Measurements from ENCODE around the gene AFF2.

The AFF2 gene

DNA sequence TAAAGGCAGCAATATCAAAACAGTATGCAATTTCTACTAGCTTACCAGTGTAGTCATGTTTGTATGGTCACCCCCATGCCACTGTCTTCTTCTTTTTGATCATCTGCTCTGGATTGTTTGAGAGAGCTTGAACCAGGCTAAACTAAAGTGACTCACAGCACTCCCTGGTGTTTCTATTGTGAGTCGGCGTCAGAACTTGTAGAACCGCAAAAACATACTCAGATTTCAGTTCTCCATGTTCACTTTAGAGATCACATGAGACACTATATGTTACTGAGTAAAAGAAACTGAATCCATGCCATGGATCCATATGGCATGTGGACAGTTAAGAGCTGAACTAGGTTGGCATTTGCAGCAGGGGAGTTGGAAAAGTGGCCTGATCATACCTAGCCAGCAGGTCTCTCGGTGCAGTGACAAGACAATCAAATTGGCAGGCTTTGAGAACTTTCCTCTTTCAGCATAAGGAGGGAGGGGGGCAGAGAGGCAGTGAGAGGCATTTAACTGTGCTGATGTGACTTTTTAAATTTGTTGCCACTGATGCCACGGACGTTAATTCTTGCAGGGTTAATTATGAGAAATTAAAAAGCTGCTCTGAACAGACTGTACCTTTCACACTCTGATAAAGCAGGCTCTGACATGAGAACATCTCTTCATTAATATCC, 88.4 kb downstream of the AFF2 start:
- no peak overlapping the region for H3K4me3 ChIP-seq (ENCODE audit: low read length)
- no peak overlapping the region for H3K27ac ChIP-seq (ENCODE audit: low read depth, low read length)
- no peaks in the 10 kb centered on the region; the same call in 1 of the 2 replicates for H3K9me3 ChIP-seq (ENCODE audit: insufficient read depth, low read depth, low read length)
- H3K27me3 ChIP-seq (ENCODE audit: insufficient read depth, low read length): no peaks in the 10 kb centered on the region
- H3K9ac ChIP-seq (ENCODE audit: low read depth, low read length): no peak overlapping the region
- H3K4me1 ChIP-seq (ENCODE audit: insufficient read depth, low read length): peaks cover 11% of the 10 kb centered on the region; the same call in 1 of the 2 replicates
- no peaks in the 10 kb centered on the region for H3K36me3 ChIP-seq (ENCODE audit: insufficient read depth, low read length)
- 64% methylated on average over 3 of the region's 6 CpGs for WGBS

DNA sequence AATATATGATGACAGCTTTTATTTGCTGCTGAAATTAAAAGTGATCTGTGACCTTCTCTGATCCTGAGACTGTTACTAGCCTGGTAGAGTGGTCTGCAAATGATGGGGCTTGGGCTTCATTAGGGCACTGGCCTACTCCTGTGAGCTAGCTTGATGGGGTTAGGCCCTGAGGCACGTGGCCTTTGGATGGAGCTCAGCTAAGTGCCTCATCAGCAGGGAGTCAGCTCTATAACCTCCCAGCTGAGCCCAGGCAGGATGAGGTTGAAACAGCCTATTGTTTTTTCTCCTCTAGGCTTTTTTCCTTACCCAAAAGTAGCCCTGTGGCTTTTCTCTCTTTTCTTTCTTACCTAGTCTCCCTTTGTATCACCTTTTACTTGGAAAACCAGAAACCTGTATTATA, 92.2 kb downstream of the AFF2 start:
- H3K27ac ChIP-seq (ENCODE audit: low read depth, low read length): no peak overlapping the region
- H3K36me3 ChIP-seq (ENCODE audit: insufficient read depth, low read length): no peaks in the 10 kb centered on the region
- H3K9me3 ChIP-seq (ENCODE audit: insufficient read depth, low read depth, low read length): no peaks in the 10 kb centered on the region; the same call in 1 of the 2 replicates
- no peak overlapping the region for H3K4me3 ChIP-seq (ENCODE audit: low read length)
- peaks cover 11% of the 10 kb centered on the region; the same call in 1 of the 2 replicates for H3K4me1 ChIP-seq (ENCODE audit: insufficient read depth, low read length)
- H3K27me3 ChIP-seq (ENCODE audit: insufficient read depth, low read length): no peaks in the 10 kb centered on the region
- no peak overlapping the region for H3K9ac ChIP-seq (ENCODE audit: low read depth, low read length)
- WGBS: 64% methylated on average over 1 of the region's 1 CpG

DNA sequence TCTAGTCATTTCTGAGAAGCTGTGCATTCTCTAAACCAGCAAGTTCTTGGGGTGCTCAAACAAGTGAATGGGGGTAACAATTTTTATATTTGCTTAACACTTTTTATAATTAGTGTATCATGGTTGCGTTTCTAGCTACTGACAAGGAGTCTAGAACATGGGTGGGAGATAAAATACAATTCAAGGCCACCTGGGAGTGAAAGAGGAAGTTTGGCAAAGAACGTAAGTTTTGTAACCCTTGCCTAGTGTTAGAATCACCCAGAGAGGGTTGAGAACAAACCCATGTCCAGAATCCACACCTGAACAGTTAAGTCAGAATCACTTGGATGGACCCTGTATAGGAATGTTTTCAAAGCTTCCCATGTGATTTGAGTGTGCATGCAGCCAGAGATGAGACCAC, 92.7 kb downstream of the AFF2 start:
- no peak overlapping the region for H3K27ac ChIP-seq (ENCODE audit: low read depth, low read length)
- H3K36me3 ChIP-seq (ENCODE audit: insufficient read depth, low read length): no peaks in the 10 kb centered on the region
- H3K9ac ChIP-seq (ENCODE audit: low read depth, low read length): no peak overlapping the region
- 92% methylated on average over 2 of the region's 2 CpGs for whole genome bisulfite sequencing
- H3K9me3 ChIP-seq (ENCODE audit: insufficient read depth, low read depth, low read length): no peaks in the 10 kb centered on the region; the same call in 1 of the 2 replicates
- H3K4me1 ChIP-seq (ENCODE audit: insufficient read depth, low read length): peaks cover 11% of the 10 kb centered on the region; the same call in 1 of the 2 replicates
- H3K4me3 ChIP-seq (ENCODE audit: low read length): no peak overlapping the region
- no peaks in the 10 kb centered on the region for H3K27me3 ChIP-seq (ENCODE audit: insufficient read depth, low read length)

DNA sequence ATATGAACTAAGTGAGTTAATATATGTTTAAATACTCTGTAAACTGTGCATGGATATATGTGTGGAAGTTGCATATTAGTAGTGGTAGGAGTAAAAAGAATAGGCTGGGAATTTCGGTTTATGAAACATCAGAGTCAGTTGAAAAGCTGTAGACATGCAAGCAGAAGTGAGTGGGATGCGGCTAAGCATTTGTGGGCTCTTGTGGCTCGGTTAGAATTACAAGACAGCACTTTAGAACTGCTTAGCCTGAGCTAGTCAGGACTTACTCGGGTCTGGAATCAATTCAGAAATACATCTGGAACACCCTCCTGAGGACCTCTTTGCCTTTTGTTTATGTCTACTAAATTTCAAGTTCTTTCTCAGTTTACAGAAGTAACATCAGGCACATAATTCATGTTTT, 93.6 kb downstream of the AFF2 start:
- H3K27me3 ChIP-seq (ENCODE audit: insufficient read depth, low read length): no peaks in the 10 kb centered on the region

DNA sequence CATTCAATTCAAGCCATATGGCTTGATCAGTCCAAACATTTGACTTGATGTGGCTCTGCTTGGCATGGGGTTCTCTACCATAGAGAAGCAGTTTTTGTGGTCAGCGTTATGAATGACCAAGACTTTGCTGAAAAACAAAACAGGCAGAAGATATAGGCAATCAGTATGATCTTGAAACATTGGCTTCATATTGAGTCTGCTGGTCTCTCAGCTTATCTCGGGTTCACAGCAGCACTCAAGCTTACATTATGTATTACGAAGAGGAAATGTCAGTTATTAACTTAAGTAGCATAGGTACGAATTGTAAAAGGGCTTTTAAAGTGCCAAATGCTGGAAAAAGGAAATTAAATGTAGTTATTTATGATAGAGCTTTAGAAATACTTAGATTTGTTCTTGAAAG, 99.0 kb downstream of the AFF2 start:
- Histone ChIP-seq H3K9ac (ENCODE audit: low read depth, low read length) (no peak overlapping the region), H3K4me1 (ENCODE audit: insufficient read depth, low read length) (peaks cover 7% of the 10 kb centered on the region), H3K27me3 (ENCODE audit: insufficient read depth, low read length) (no peaks in the 10 kb centered on the region), H3K9me3 (ENCODE audit: insufficient read depth, low read depth, low read length) (no peaks in the 10 kb centered on the region), H3K4me3 (ENCODE audit: low read length) (no peak overlapping the region), H3K36me3 (ENCODE audit: insufficient read depth, low read length) (no peaks in the 10 kb centered on the region), H3K27ac (ENCODE audit: low read depth, low read length) (no peak overlapping the region)
- 95% methylated on average over 4 of the region's 4 CpGs for WGBS

More for the DNA sequence above, 93.6 kb downstream of the AFF2 start:
- no peaks in the 10 kb centered on the region for H3K36me3 ChIP-seq (ENCODE audit: insufficient read depth, low read length)
- no peak overlapping the region for H3K9ac ChIP-seq (ENCODE audit: low read depth, low read length)
- H3K9me3 ChIP-seq (ENCODE audit: insufficient read depth, low read depth, low read length): no peaks in the 10 kb centered on the region; the same call in 1 of the 2 replicates
- 84% methylated on average over 4 of the region's 4 CpGs for WGBS
- peaks cover 4% of the 10 kb centered on the region; the same call in 1 of the 2 replicates for H3K4me1 ChIP-seq (ENCODE audit: insufficient read depth, low read length)
- no peak overlapping the region for H3K27ac ChIP-seq (ENCODE audit: low read depth, low read length)
- H3K4me3 ChIP-seq (ENCODE audit: low read length): no peak overlapping the region

DNA sequence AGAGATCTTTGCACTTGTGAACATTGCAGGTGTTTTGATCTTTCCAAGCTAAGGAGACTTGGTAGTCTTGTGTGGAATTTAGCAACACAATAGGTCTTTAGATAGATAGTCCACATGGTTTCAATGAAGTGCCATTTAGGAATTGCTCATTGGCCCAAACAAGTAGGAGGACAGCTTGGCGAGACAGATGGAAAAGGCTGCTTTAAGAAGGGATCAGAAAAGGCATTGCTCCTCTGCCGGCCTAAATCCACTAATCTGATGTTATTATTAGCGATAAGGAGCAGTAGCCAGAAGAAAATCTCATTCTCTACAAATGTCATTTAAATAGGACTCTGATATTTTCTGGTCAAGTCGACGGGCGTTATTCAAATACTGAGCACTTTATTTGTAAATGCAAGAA, 99.7 kb downstream of the AFF2 start:
- H3K9me3 ChIP-seq (ENCODE audit: insufficient read depth, low read depth, low read length): no peaks in the 10 kb centered on the region
- H3K27me3 ChIP-seq (ENCODE audit: insufficient read depth, low read length): no peaks in the 10 kb centered on the region
- H3K4me1 ChIP-seq (ENCODE audit: insufficient read depth, low read length): peaks cover 7% of the 10 kb centered on the region
- H3K9ac ChIP-seq (ENCODE audit: low read depth, low read length): no peak overlapping the region
- no peak overlapping the region for H3K27ac ChIP-seq (ENCODE audit: low read depth, low read length)
- H3K4me3 ChIP-seq (ENCODE audit: low read length): no peak overlapping the region
- no peaks in the 10 kb centered on the region for H3K36me3 ChIP-seq (ENCODE audit: insufficient read depth, low read length)
- 89% methylated on average over 4 of the region's 6 CpGs for WGBS

DNA sequence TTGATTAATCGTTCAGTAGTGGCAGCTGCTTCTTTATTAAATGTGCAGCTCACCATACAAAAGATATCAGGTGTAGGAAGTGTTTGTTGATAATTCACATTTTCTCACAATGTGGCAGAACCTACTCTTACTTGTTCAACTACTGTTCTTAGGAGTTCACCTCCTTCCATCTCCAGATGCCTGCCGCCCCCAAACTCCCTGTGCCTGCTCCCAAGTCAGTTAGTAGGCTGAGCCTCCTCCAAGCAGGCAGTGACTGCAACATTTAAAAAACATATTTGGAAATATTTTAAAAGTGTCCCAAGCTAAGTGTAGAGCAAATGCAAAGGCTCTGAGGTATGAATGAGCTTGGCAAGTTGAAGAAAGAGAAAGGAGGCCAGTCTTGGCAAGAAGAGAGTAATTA, 100.2 kb downstream of the AFF2 start:
- WGBS: 89% methylated on average over 2 of the region's 2 CpGs
- Histone ChIP-seq H3K9ac (ENCODE audit: low read depth, low read length) (no peak overlapping the region), H3K27ac (ENCODE audit: low read depth, low read length) (no peak overlapping the region), H3K36me3 (ENCODE audit: insufficient read depth, low read length) (no peaks in the 10 kb centered on the region), H3K27me3 (ENCODE audit: insufficient read depth, low read length) (no peaks in the 10 kb centered on the region), H3K9me3 (ENCODE audit: insufficient read depth, low read depth, low read length) (no peaks in the 10 kb centered on the region), H3K4me3 (ENCODE audit: low read length) (no peak overlapping the region), H3K4me1 (ENCODE audit: insufficient read depth, low read length) (peaks cover 7% of the 10 kb centered on the region)

DNA sequence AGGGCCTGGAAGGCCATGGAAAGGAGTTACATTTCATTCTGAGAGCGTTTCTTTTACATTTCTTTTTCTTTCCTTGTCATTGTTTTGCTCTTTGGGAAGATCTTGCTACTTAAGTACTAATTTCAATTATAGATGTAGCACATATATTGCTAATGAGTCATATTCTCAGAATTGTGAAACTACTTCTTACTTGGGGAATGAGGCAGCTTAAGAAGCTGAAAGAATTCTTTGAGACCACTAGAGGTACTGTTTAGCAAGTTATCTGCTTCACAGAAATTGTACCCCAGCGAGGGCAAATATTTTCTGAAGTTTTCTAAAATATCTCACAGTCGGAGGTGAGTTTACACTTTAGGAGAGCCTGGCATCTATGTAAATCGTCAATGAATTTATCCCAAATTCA, 100.6 kb downstream of the AFF2 start:
- WGBS: 86% methylated on average over 3 of the region's 4 CpGs
- no peaks in the 10 kb centered on the region for H3K36me3 ChIP-seq (ENCODE audit: insufficient read depth, low read length)
- H3K9me3 ChIP-seq (ENCODE audit: insufficient read depth, low read depth, low read length): no peaks in the 10 kb centered on the region
- peaks cover 7% of the 10 kb centered on the region for H3K4me1 ChIP-seq (ENCODE audit: insufficient read depth, low read length)
- H3K27ac ChIP-seq (ENCODE audit: low read depth, low read length): no peak overlapping the region
- H3K4me3 ChIP-seq (ENCODE audit: low read length): no peak overlapping the region
- no peaks in the 10 kb centered on the region for H3K27me3 ChIP-seq (ENCODE audit: insufficient read depth, low read length)
- H3K9ac ChIP-seq (ENCODE audit: low read depth, low read length): no peak overlapping the region

- 93% methylated on average over 2 of the region's 4 CpGs for WGBS
Measured at GRCh38 chrX:148609515-148610327, 109.3 kb downstream of the AFF2 start.

GRCh38 chrX:148610328-148610698, 109.9 kb downstream of the AFF2 start:
- Histone ChIP-seq H3K27ac (ENCODE audit: low read depth, low read length) (no peak overlapping the region), H3K9me3 (ENCODE audit: insufficient read depth, low read depth, low read length) (no peaks in the 10 kb centered on the region), H3K36me3 (ENCODE audit: insufficient read depth, low read length) (no peaks in the 10 kb centered on the region), H3K4me1 (ENCODE audit: insufficient read depth, low read length) (peaks cover 19% of the 10 kb centered on the region), H3K9ac (ENCODE audit: low read depth, low read length) (no peak overlapping the region), H3K4me3 (ENCODE audit: low read length) (no peak overlapping the region), H3K27me3 (ENCODE audit: insufficient read depth, low read length) (no peaks in the 10 kb centered on the region)
- WGBS: no CpG with 5 or more reads among the region's 3 CpGs

More at GRCh38 chrX:148609515-148610327, 109.3 kb downstream of the AFF2 start:
- Histone ChIP-seq H3K4me1 (ENCODE audit: insufficient read depth, low read length) (peaks cover 13% of the 10 kb centered on the region), H3K27ac (ENCODE audit: low read depth, low read length) (no peak overlapping the region), H3K36me3 (ENCODE audit: insufficient read depth, low read length) (no peaks in the 10 kb centered on the region), H3K27me3 (ENCODE audit: insufficient read depth, low read length) (no peaks in the 10 kb centered on the region), H3K9me3 (ENCODE audit: insufficient read depth, low read depth, low read length) (no peaks in the 10 kb centered on the region), H3K4me3 (ENCODE audit: low read length) (no peak overlapping the region), H3K9ac (ENCODE audit: low read depth, low read length) (no peak overlapping the region)

- H3K27me3 ChIP-seq (ENCODE audit: insufficient read depth, low read length): no peaks in the 10 kb centered on the region
- H3K4me3 ChIP-seq (ENCODE audit: low read length): no peak overlapping the region
- H3K36me3 ChIP-seq (ENCODE audit: insufficient read depth, low read length): no peaks in the 10 kb centered on the region
- H3K27ac ChIP-seq (ENCODE audit: low read depth, low read length): no peak overlapping the region
- no CpG with 5 or more reads among the region's 2 CpGs for whole genome bisulfite sequencing
- H3K9ac ChIP-seq (ENCODE audit: low read depth, low read length): no peak overlapping the region
- H3K4me1 ChIP-seq (ENCODE audit: insufficient read depth, low read length): peaks cover 19% of the 10 kb centered on the region
- H3K9me3 ChIP-seq (ENCODE audit: insufficient read depth, low read depth, low read length): no peaks in the 10 kb centered on the region
Measured at GRCh38 chrX:148611993-148612392, 111.6 kb downstream of the AFF2 start.
